ENCODE data around the gene RTEL1.
A peak's percentile ranks its signal among the peaks of the same experiment; 100 is the strongest.

The RTEL1 gene

GRCh38 chr20:63740627-63741353 is 82.7 kb downstream of the RTEL1 start:
- POLR2A ChIA-PET, result interaction anchor here (0.6 to 2.3 kb wide), 7 partner anchors 33 to 322 kb away, joined by 3 to 14 read pairs (median 4); partner anchors contain the start of genes ARFRP1, GMEB2, RTEL1 and TCEA2
- TF ChIP-seq CTCF (IDR thresholded peaks at IDR 0.05; ENCODE audit: insufficient read depth, low read length, missing control alignments), result peak; percentile 34
- peak; percentile 26 for DNase-seq (ENCODE audit: low read depth, low spot score)
- H3K4me3 ChIP-seq (ENCODE audit: low read depth, low read length), result peak overlapping the region; percentile 75
- CTCF ChIA-PET, result interaction anchor here (0.7 to 1.7 kb wide), 8 partner anchors 9 to 233 kb away, joined by 3 to 16 read pairs (median 4); partner anchors contain the start of gene TPD52L2

- POLR2A ChIA-PET, result interaction anchor here (0.6 to 2.3 kb wide), 7 partner anchors 34 to 322 kb away, joined by 3 to 14 read pairs (median 4); partner anchors contain the start of genes ARFRP1, GMEB2, RTEL1 and TCEA2
- peak overlapping the region; percentile 75 for H3K4me3 ChIP-seq (ENCODE audit: low read depth, low read length)
- no peak for TF ChIP-seq CTCF (IDR thresholded peaks at IDR 0.05; ENCODE audit: insufficient read depth, low read length, missing control alignments)
- DNase-seq (ENCODE audit: low read depth, low spot score), result no peak
- CTCF ChIA-PET, result interaction anchor here (0.8 to 1.7 kb wide), 7 partner anchors 8 to 233 kb away, joined by 3 to 16 read pairs (median 4); partner anchors contain the start of gene TPD52L2
Observed at GRCh38 chr20:63741354-63741675, 83.2 kb downstream of the RTEL1 start.

GRCh38 chr20:63741676-63742380 is 83.7 kb downstream of the RTEL1 start:
- DNase-seq (ENCODE audit: low read depth, low spot score), result no peak
- no peak for TF ChIP-seq CTCF (IDR thresholded peaks at IDR 0.05; ENCODE audit: insufficient read depth, low read length, missing control alignments)
- H3K4me3 ChIP-seq (ENCODE audit: low read depth, low read length), result peak overlapping the region; percentile 75
- CTCF ChIA-PET, result interaction anchor here (0.6 to 1.7 kb wide), 8 partner anchors 8 to 232 kb away, joined by 3 to 16 read pairs (median 4); partner anchors contain the start of gene TPD52L2
- POLR2A ChIA-PET, result interaction anchor here (1.0 to 2.3 kb wide), 5 partner anchors 34 to 215 kb away, joined by 3 to 14 read pairs (median 4); partner anchors contain the start of genes ARFRP1, GMEB2, RTEL1 and TPD52L2

GRCh38 chr20:63742381-63743024 is 84.4 kb downstream of the RTEL1 start:
- no peak overlapping the region for H3K4me3 ChIP-seq (ENCODE audit: low read depth, low read length)
- POLR2A ChIA-PET, result interaction anchor here (2.3 kb wide), 1 partner anchor 35 kb away, joined by 10 read pairs; the partner anchor contains the start of genes ARFRP1 and ZGPAT
- TF ChIP-seq CTCF (IDR thresholded peaks at IDR 0.05; ENCODE audit: insufficient read depth, low read length, missing control alignments), result no peak
- DNase-seq (ENCODE audit: low read depth, low spot score), result no peak
- CTCF ChIA-PET, result interaction anchor here (0.6 to 2.2 kb wide), 6 partner anchors 11 to 232 kb away, joined by 3 to 9 read pairs (median 3); no protein-coding TSS in a partner anchor

GRCh38 chr20:63743210-63743970 is 85.3 kb downstream of the RTEL1 start:
- H3K4me3 ChIP-seq (ENCODE audit: low read depth, low read length), result no peak overlapping the region
- no peak for TF ChIP-seq CTCF (IDR thresholded peaks at IDR 0.05; ENCODE audit: insufficient read depth, low read length, missing control alignments)
- ChIA-PET POLR2A (no interaction called here), CTCF (interaction anchor here (0.8 to 2.2 kb wide), 4 partner anchors 31 to 231 kb away, joined by 3 to 9 read pairs (median 3); no protein-coding TSS in a partner anchor)
- no peak for DNase-seq (ENCODE audit: low read depth, low spot score)

Measured in AG04449 (cell line).